Mononuclear cell (primary cell): ENCODE data around the gene CTRL. TPM values are rescaled to one million over a fixed set of nuclear protein-coding genes. Genes with fewer than 3 reads are reported as not detected.

Experiments
- H3K27me3 ChIP-seq: 2 replicates; pipeline ENCODE4 v1.6.0; 2011; ENCODE audit warnings: low read length, control low read depth; ENCODE audit not compliant: insufficient read depth
- H3K4me1 ChIP-seq: 2 replicates; pipeline ENCODE4 v1.5.1; 2011; ENCODE audit warnings: mild to moderate bottlenecking, low read length, control low read depth; ENCODE audit not compliant: insufficient read depth
- H3K4me3 ChIP-seq: 2 replicates; pipeline ENCODE4 v1.5.1; 2011; ENCODE audit warnings: mild to moderate bottlenecking, low read length, moderate library complexity
- H3K9me3 ChIP-seq: 2 replicates; pipeline ENCODE4 v1.5.1; 2011; ENCODE audit warnings: low read depth, mild to moderate bottlenecking, control low read depth, low read length
- total RNA-seq: library from RNA; depleted of rRNA; stranded (reverse); fragments of >200 nt; gene quantifications from one replicate; pipeline ENCODE4 v1.2.3, GENCODE V29; 2012

Gene CTRL
- total RNA-seq, 1 donor, result 6.3 TPM

GRCh38 chr16:67966549-67967182 is 35.0 kb upstream of the CTRL start:
- Histone ChIP-seq H3K9me3 (no peaks in the 10 kb centered on the region), H3K4me1 (peaks cover 20% of the 10 kb centered on the region), H3K27me3 (no peaks in the 10 kb centered on the region), H3K4me3 (no peak overlapping the region)

- Histone ChIP-seq H3K9me3 (no peaks in the 10 kb centered on the region), H3K4me1 (peaks cover 20% of the 10 kb centered on the region), H3K27me3 (no peaks in the 10 kb centered on the region), H3K4me3 (no peak overlapping the region)
Observed at GRCh38 chr16:67965668-67966548, 34.2 kb upstream of the CTRL start.

GRCh38 chr16:67964477-67965131 is 32.9 kb upstream of the CTRL start:
- Histone ChIP-seq H3K9me3 (no peaks in the 10 kb centered on the region), H3K4me1 (peaks cover 20% of the 10 kb centered on the region), H3K27me3 (no peaks in the 10 kb centered on the region), H3K4me3 (no peak overlapping the region)

- peaks cover 15% of the 10 kb centered on the region for H3K4me1 ChIP-seq
- H3K27me3 ChIP-seq, result no peaks in the 10 kb centered on the region
- H3K9me3 ChIP-seq, result no peaks in the 10 kb centered on the region
- no peak overlapping the region for H3K4me3 ChIP-seq
Observed at GRCh38 chr16:67963662-67964321, 32.1 kb upstream of the CTRL start.

GRCh38 chr16:67963292-67963661 is 31.6 kb upstream of the CTRL start:
- Histone ChIP-seq H3K4me3 (no peak overlapping the region), H3K4me1 (peaks cover 15% of the 10 kb centered on the region), H3K9me3 (no peaks in the 10 kb centered on the region), H3K27me3 (no peaks in the 10 kb centered on the region)

- H3K27me3 ChIP-seq, result no peaks in the 10 kb centered on the region
- peaks cover 7% of the 10 kb centered on the region for H3K4me1 ChIP-seq
- H3K4me3 ChIP-seq, result no peak overlapping the region
- no peaks in the 10 kb centered on the region for H3K9me3 ChIP-seq
Observed at GRCh38 chr16:67962135-67962534, 30.5 kb upstream of the CTRL start.

GRCh38 chr16:67961551-67961957 is 29.9 kb upstream of the CTRL start:
- no peaks in the 10 kb centered on the region for H3K27me3 ChIP-seq
- H3K4me3 ChIP-seq, result no peak overlapping the region
- no peaks in the 10 kb centered on the region for H3K9me3 ChIP-seq
- peaks cover 2% of the 10 kb centered on the region for H3K4me1 ChIP-seq

GRCh38 chr16:67959536-67960329 is 28.1 kb upstream of the CTRL start:
- H3K9me3 ChIP-seq, result no peaks in the 10 kb centered on the region
- H3K27me3 ChIP-seq, result no peaks in the 10 kb centered on the region
- H3K4me3 ChIP-seq, result no peak overlapping the region
- no peaks in the 10 kb centered on the region for H3K4me1 ChIP-seq

GRCh38 chr16:67957622-67958021 is 26.0 kb upstream of the CTRL start:
- no peaks in the 10 kb centered on the region for H3K4me1 ChIP-seq
- H3K4me3 ChIP-seq, result no peak overlapping the region
- H3K27me3 ChIP-seq, result no peaks in the 10 kb centered on the region
- H3K9me3 ChIP-seq, result no peaks in the 10 kb centered on the region

GRCh38 chr16:67954421-67955196 is 22.9 kb upstream of the CTRL start:
- Histone ChIP-seq H3K4me3 (no peak overlapping the region), H3K9me3 (no peaks in the 10 kb centered on the region), H3K27me3 (no peaks in the 10 kb centered on the region), H3K4me1 (no peaks in the 10 kb centered on the region)

- no peaks in the 10 kb centered on the region for H3K27me3 ChIP-seq
- no peaks in the 10 kb centered on the region for H3K4me1 ChIP-seq
- H3K4me3 ChIP-seq, result no peak overlapping the region
- H3K9me3 ChIP-seq, result no peaks in the 10 kb centered on the region
Observed at GRCh38 chr16:67953641-67954375, 22.1 kb upstream of the CTRL start.

- Histone ChIP-seq H3K9me3 (no peaks in the 10 kb centered on the region), H3K27me3 (no peaks in the 10 kb centered on the region), H3K4me1 (no peaks in the 10 kb centered on the region), H3K4me3 (no peak overlapping the region)
Observed at GRCh38 chr16:67951485-67951884, 19.8 kb upstream of the CTRL start.

- H3K4me3 ChIP-seq, result no peak overlapping the region
Observed at GRCh38 chr16:67950335-67950843, 18.7 kb upstream of the CTRL start.

More at GRCh38 chr16:67950335-67950843, 18.7 kb upstream of the CTRL start:
- Histone ChIP-seq H3K27me3 (no peaks in the 10 kb centered on the region), H3K4me1 (no peaks in the 10 kb centered on the region), H3K9me3 (no peaks in the 10 kb centered on the region)
